Activated CD8-positive, alpha-beta memory T cell treated with anti-CD3 and anti-CD28 coated beads, Interleukin-2, amount 50 U/mL, for 1 hour (primary cell): ENCODE measurements around the gene AOPEP.

ENCODE experiments used
- DNase-seq: peaks from one replicate; pipeline ENCODE4 v3.0.0-alpha.2; 2020; ENCODE audit errors: extremely low read depth

Gene AOPEP

GRCh38 chr9:94761481-94761880 lies 35.0 kb downstream of the AOPEP start:
- no peak for DNase-seq

GRCh38 chr9:94767331-94768072 lies 41.0 kb downstream of the AOPEP start:
- DNase-seq: no peak

DNA sequence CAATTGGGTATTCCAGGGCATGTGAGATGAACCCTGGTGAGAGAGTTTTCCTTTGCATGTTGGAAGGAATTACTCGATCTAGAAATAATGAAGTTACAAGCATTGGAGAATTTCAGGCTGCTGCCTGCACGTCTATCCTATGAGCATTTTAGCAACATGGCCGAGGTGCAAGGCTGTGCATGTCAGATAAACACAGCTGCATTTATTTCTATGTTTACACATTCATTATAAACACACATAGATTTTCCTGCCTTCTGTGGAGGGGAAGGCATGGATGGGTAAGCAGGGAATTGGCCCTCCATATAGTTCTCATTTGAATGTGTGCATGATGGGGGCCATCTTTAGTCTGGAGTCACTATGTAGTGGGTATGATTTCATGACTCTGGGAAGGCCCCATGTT lies 42.3 kb downstream of the AOPEP start:
- no peak for DNase-seq

GRCh38 chr9:94770334-94770733 lies 43.8 kb downstream of the AOPEP start:
- no peak for DNase-seq

DNA sequence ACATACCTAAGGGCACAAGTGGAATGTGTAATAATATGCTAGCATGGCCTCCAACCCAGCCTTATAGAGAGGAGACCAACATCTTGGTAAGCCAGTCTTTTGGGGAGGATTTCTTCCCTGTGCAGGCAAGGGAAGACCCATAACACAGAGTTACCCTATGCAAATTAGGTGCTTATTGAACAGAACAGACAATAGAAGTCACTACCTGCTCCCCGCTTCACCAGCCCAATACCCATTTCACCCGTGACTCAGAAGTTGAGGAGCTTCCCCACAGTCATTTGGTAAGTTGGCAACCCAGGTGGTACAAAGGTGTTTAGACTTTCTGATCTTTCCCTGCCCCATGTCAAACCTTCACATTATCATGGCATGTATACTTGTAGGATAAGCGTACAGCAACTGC lies 44.6 kb downstream of the AOPEP start:
- no peak for DNase-seq

DNA sequence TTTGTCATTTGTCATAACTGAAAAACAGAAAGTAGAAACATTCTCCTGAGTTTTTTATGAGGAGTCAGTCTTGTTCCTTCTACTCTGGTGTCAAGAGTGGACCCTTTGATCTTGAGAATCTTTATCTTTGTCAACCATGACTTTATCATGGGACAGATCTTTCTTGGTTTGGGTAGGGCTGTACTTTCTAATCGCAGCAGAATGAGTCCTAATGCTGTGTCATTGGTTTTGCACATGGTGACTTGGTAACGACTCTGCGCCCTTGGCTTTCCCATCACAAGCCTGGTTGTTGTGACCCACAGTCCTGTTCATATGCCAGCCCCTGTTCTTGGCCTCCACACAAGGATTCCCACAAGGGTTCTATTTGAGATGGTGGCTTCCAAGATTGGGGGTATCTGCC lies 45.6 kb downstream of the AOPEP start:
- DNase-seq: no peak

- DNase-seq: no peak
Measured at GRCh38 chr9:94772639-94773303, 46.3 kb downstream of the AOPEP start.

DNA sequence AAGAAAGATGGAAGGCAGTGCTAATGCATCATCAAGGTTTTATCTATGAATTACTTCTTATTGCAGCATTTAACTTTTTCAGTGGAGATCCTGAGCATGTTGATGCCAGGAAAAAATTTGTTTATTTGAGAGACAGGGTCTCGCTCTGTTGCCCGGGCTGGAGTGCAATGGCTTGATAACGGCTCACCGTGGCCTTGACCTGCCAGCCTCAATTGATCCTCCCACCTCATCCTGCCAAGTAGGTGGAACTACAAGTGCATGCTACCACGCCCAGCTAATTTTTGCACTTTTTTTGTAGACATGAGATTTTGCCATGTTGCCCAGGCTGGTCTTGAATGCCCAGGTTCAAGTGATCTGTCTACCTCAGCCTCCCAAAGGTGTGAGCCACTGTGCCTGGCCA lies 47.2 kb downstream of the AOPEP start:
- no peak for DNase-seq

- no peak for DNase-seq
Measured at GRCh38 chr9:94778013-94778412, 51.5 kb downstream of the AOPEP start.

DNA sequence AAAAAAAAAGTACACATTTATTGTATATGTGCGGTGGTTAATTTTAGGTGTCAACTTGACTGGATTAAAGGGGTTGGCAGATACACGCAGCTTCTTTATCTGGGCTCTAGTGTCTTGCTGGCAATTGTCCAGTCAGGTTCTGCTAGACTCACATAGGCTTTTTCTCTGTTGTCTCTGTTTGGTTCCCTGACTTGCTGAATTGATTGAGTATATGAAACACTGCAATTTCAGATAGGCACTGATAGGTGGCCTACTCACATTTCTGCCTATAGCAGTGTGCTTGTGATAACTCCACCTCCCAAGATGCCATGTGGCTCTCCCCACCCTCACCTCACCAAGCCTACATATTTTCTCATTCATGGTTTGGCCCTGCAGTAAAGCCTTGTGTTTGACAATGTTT lies 52.5 kb downstream of the AOPEP start:
- no peak for DNase-seq

DNA sequence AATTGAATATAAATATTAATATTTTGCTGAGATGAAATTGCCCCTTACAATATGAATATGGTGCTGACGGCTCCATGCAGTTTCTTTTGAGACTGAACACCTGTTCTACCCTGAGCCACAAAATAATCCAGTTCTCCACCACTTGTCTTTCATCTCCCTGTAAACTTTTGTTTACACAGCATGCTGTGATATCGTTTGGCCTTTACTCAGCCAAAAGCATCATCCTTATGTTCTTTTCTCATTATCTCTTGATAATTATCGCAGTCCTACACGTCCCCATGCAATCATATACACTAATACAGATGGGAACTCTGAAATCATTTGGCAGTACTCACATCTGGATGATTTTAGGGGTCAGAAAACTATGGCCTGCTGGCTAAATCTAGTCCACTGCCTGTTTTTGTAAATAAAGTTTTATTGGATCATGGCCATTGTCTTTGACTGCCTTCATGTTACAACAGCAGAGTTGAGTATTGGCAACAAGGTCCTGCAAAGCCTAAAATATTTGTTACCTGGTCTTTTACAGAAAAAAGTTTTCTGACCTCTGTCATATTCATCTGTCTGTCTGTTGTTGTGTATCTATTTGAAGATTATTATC lies 53.3 kb downstream of the AOPEP start:
- no peak for DNase-seq

DNA sequence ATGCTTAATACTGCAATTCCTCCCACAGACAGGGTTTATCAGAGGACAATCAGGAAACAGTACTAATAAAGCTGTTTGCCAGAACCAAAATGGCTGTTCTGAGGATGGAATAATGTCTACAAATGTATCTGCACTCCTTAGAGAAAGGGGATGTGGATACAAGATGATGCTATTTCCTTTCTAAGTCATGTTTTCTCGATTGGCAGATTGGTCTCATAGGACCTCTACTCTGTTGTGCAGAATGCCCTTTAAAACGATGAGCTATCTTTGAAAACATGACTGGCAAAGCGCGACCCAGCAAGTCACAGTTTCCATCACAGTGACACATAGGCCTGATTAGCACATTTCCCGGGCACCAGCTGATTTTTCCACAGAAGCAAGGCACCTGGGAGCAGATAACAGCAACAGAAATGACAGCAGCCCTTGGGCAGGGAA lies 54.0 kb downstream of the AOPEP start:
- no peak for DNase-seq

DNA sequence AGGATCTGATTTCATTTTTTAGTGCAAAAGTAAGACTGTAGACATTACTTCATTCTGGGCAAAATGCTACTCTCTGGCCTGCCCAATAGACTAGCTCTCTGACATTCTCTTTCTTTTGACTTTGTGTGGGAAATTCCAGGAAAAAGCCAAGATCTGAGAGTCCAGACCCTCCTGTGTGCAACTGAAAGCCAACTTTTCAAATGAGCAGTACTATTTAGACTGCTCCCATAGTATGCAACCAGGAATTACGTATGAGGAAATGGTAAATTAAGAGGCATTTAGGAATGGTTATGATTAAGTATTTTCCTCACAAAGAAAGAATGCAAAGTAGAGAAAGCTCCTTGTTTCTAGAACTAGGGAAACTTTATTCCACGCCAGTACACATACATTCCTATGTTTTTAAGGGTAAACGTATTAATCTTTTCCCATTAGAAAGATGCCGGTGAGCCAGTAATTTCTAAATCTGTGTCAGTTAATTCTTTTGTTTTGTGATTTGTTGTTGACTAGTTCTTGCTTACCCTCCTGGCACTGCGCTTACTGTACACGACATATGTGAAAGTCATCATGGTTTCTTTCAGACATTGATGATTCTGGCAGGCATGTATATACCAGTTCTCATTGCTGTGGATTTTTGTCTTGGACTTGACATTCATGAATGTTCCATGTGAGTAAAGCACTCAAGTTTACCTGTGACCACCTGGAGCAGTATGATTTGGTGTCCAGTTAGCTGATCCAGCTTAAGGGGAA lies 56.0 kb downstream of the AOPEP start:
- no peak for DNase-seq

GRCh38 chr9:94783102-94783682 lies 56.7 kb downstream of the AOPEP start:
- DNase-seq: no peak

- DNase-seq: no peak
Measured at GRCh38 chr9:94783928-94784327, 57.4 kb downstream of the AOPEP start.

DNA sequence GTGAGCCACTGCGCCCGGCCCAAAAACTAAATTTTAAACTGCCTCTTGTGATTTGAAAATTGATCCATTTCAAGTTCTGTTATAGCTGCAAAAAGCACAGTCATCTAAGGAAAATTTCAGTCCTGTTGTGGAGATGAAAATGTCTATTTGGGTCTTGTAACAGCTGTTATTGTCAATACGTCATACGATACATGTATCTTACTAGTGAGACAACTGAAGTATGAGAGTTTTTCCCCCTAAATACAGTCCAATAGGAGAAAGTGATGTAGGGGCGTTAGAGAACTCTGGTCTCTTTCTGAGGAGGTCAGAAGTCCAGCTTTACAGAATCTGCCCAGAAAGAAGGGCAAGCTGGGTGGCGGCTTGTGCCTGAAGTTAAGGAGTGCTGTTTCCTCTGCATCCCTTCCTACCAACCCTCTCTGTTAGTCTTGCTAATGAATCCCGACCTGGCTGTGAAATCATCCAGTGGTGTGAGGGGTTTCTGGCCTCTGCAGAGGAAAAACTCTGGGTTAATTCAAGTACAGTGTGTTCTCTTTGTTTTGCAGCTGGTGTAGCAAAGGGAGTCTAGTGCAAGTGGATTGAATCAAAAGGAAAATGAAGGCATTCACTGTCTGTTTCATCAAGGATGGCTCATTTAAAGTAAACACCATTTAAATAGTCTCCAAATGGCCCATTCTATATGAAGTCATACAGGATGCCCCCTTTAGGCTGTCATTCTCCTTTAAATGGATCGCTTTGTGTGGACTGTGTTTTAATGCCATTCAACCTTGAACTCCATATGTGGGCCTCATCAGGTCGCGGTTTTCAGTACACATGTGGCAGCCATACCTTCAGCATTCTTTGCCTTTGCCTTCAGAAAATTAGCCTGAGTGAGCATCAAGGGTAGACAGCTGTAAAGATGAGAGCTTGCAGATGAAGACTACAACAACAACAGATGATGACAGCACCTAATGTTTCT lies 59.0 kb downstream of the AOPEP start:
- DNase-seq: no peak

- DNase-seq: no peak
Measured at GRCh38 chr9:94786586-94786985, 60.1 kb downstream of the AOPEP start.

GRCh38 chr9:94787266-94787665 lies 60.8 kb downstream of the AOPEP start:
- DNase-seq: no peak

DNA sequence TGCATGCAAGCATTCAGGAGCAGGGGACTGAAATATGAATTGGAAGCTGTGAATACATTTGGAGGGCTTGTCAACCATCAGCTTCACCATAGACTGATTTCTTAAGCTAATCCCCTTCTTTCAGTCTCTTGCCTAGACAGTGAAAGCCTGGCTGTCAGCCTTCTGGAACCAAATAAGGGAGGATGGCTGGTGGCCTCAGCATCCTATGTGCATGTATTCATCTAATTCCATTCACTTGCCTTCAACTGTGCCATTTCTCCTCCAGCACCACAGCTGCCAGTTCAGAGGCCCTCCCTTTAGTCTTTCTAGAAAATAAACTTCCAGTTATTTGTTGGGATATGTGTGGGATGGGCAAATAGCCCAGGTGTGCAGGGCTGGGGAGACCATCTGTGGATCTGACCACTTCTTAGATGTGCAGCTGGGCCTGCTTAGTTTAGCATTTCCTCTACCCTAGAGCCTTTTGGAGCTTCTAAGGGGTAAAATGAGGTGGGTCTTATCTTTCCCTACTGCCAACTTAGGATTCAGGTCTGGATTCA lies 62.1 kb downstream of the AOPEP start:
- no peak for DNase-seq

- no peak for DNase-seq
Measured at GRCh38 chr9:94791435-94791834, 64.9 kb downstream of the AOPEP start.

GRCh38 chr9:94792511-94792910 lies 66.0 kb downstream of the AOPEP start:
- no peak for DNase-seq
